ENCODE data around the gene MED1.

DNA sequence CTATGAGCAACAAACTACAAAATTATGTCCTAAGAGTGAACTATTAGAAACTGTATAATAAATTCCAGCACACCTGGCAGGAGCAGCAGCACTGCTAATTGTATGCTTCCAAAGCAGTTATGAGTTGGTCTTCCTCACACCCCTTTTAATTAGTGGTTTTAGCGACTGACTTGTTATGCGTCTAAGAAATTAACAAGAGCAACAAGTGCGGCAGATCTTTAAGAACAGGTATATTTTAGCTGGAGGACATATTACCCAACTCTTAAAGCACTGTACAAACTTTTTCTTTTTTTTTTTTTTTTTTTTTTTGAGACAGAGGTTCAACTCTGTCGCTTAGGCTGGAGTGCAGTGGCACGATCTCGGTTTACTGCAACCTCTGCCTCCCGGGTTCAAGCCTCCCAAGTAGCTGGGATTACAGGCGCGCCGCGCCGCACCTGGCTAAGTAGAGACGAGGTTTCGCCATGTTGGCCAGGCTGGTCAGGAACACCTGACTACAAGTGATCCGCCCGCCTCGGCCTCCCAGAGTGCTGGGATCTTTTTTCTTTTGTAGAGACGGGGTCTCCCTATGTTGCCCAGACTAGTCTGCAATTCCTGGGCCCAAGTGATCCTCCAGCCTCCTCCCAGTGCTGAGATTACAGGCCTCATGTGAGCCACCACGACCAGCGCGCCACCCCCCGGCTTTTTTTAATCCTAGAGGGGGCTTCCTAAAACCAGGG lies 48.0 kb downstream of the MED1 start:
- TF ChIP-seq KDM2B (CRISPR knock-in tag; IDR thresholded peaks at IDR 0.05): no peak
- no peak for TF ChIP-seq JUN (IDR thresholded peaks at IDR 0.05; ENCODE audit: borderline replicate concordance, low read depth, low read length)
- no peak for TF ChIP-seq JUN (CRISPR knock-in tag; IDR thresholded peaks at IDR 0.05; ENCODE audit: borderline replicate concordance)
- TF ChIP-seq NFE2L1 (tag; IDR thresholded peaks at IDR 0.05; ENCODE audit: borderline replicate concordance, low read depth): no peak

Data from K562 (cell line).